GM23338 (cell line): ENCODE data around the gene SPC24. TPM values are rescaled to one million over a fixed set of nuclear protein-coding genes. Genes with fewer than 3 reads are reported as not detected.
A peak's percentile ranks its signal among the peaks of the same experiment; 100 is the strongest.

Experiments used
- ATAC-seq: fragments of 200-7000 bp; cut with Tn5 transposase; 3 replicates; pipeline ENCODE4 v1.9.1; 2020
- DNase-seq: peaks from one replicate; pipeline ENCODE4 v3.0.0-alpha.2; 2015; ENCODE audit warnings: low spot score
- H2AFZ ChIP-seq: fragments of 200-600 bp; sonication (generic); 2 replicates; pipeline ENCODE4 v1.8.0; 2016; ENCODE audit warnings: antibody characterized with exemption, mild to moderate bottlenecking, moderate library complexity
- H3F3A ChIP-seq: fragments of 200-600 bp; sonication (generic); replicated peaks from 2 replicates; pipeline ENCODE4 v1.8.0; 2017; ENCODE audit warnings: antibody characterized with exemption, mixed run types, low read depth
- H3K27ac ChIP-seq: fragments of 200-600 bp; sonication (generic); 2 replicates; pipeline ENCODE4 v1.6.1; 2016; ENCODE audit warnings: low read depth
- H3K27me3 ChIP-seq: fragments of 200-600 bp; sonication (generic); 2 replicates; pipeline ENCODE4 v1.8.0; 2016; ENCODE audit warnings: mild to moderate bottlenecking, mixed run types, moderate library complexity; ENCODE audit not compliant: insufficient read depth
- H3K36me3 ChIP-seq: fragments of 200-600 bp; sonication (generic); 2 replicates; pipeline ENCODE4 v1.8.0; 2016; ENCODE audit warnings: mild to moderate bottlenecking; ENCODE audit not compliant: insufficient read depth
- H3K4me1 ChIP-seq: fragments of 200-600 bp; sonication (generic); 2 replicates; pipeline ENCODE4 v1.8.0; 2016; ENCODE audit warnings: mild to moderate bottlenecking, moderate library complexity; ENCODE audit not compliant: insufficient read depth
- H3K4me2 ChIP-seq: fragments of 200-600 bp; sonication (generic); 2 replicates; pipeline ENCODE4 v1.7.1; 2017; ENCODE audit warnings: mixed run types
- H3K4me3 ChIP-seq: fragments of 200-600 bp; sonication (generic); 2 replicates; pipeline ENCODE4 v1.6.1; 2016; ENCODE audit warnings: mixed run types
- H3K79me2 ChIP-seq: fragments of 200-600 bp; sonication (generic); replicated peaks from 2 replicates; pipeline ENCODE4 v1.8.0; 2017; ENCODE audit warnings: mild to moderate bottlenecking; ENCODE audit not compliant: insufficient read depth
- H3K9me2 ChIP-seq: fragments of 200-600 bp; sonication (generic); 2 replicates; pipeline ENCODE4 v1.8.0; 2017; ENCODE audit not compliant: insufficient read depth
- H4K20me1 ChIP-seq: fragments of 200-600 bp; sonication (generic); replicated peaks from 2 replicates; pipeline ENCODE4 v1.8.0; 2017; ENCODE audit warnings: mild to moderate bottlenecking; ENCODE audit not compliant: insufficient read depth
- H3K27ac Mint-ChIP-seq: 2 replicates; pipeline ENCODE4 v1.8.0; 2020; ENCODE audit warnings: inconsistent platforms, mild to moderate bottlenecking, moderate library complexity, mixed read lengths
- H3K27me3 Mint-ChIP-seq: 3 replicates; pipeline ENCODE4 v1.8.0; 2022; ENCODE audit warnings: low read depth, mild to moderate bottlenecking, moderate library complexity, mixed read lengths, inconsistent platforms; ENCODE audit not compliant: insufficient read depth, poor library complexity
- H3K36me3 Mint-ChIP-seq: 3 replicates; pipeline ENCODE4 v1.8.0; 2021; ENCODE audit warnings: low read depth, mild to moderate bottlenecking, inconsistent platforms, moderate library complexity, mixed read lengths
- H3K4me1 Mint-ChIP-seq: 3 replicates; pipeline ENCODE4 v1.8.0; 2020; ENCODE audit warnings: mild to moderate bottlenecking, inconsistent platforms, mixed read lengths
- H3K4me3 Mint-ChIP-seq: 3 replicates; pipeline ENCODE4 v1.8.0; 2021; ENCODE audit warnings: moderate library complexity, mild to moderate bottlenecking, inconsistent platforms, mixed read lengths
- H3K9me3 Mint-ChIP-seq: 3 replicates; pipeline ENCODE4 v1.8.0; 2020; ENCODE audit warnings: moderate library complexity, mild to moderate bottlenecking, inconsistent platforms, mixed read lengths
- JUNB ChIP-seq: IDR thresholded peaks from one replicate; pipeline ENCODE4 v1.6.1; 2016; ENCODE audit warnings: antibody characterized with exemption; ENCODE audit not compliant: unreplicated experiment
- POLR2AphosphoS5 ChIP-seq: IDR thresholded peaks from 2 replicates; pipeline ENCODE4 v1.6.1; 2016; ENCODE audit warnings: antibody characterized with exemption, low read depth
- ZNF114 ChIP-seq: fragments of 250-450 bp; sonication (Bioruptor Pico); IDR thresholded peaks from 2 replicates; pipeline ENCODE4 v1.5.0; 2020; ENCODE audit warnings: mild to moderate bottlenecking, moderate library complexity
- polyA plus RNA-seq: library from polyadenylated mRNA; unstranded; fragments of >200 nt; fragmentation: Nextera tagmentation; extraction: Ambion mirVana; gene quantifications from 2 replicates; pipeline ENCODE4 v1.2.1, GENCODE V29; 2016
- total RNA-seq: library from RNA; depleted of rRNA; stranded (reverse); fragments of >200 nt; shearing (Covaris generic); gene quantifications from 2 replicates; pipeline ENCODE4 v1.2.3, GENCODE V29; 2014
- TF ChIP-seq, protein P1 (sequence below): IDR thresholded peaks from 2 replicates; pipeline ENCODE4 v1.6.1; 2016; ENCODE audit warnings: antibody characterized with exemption
- TF ChIP-seq, protein P2 (sequence below): IDR thresholded peaks from one replicate; pipeline ENCODE4 v1.6.1; 2018; ENCODE audit warnings: antibody characterized with exemption; ENCODE audit not compliant: unreplicated experiment

SPC24 gene
- total and polyA plus RNA-seq, 2 experiments from 2014 or later: 38.7 to 40.6 TPM

DNA sequence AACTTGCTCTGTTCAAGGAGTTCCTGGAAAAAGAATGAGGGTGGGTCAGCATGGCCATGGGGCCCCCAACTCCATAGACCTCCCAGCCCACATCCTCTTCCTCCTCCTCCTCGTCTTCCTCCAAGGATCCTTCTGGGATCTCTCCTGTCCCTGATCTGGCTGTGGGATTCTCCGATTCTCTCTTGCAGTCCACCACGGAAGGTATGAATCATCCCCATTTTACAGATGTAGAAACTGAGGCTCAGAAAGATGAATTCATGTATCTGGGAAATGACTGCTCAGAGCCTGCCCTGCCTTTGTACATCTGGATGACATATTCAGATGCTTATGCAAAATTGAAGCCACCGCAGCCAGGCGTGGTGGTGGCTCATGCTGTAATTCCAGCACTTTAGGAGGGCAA lies 43.9 kb upstream of the SPC24 start:
- Histone ChIP-seq H3K9me2 (no peaks in the 10 kb centered on the region), H3K4me3 (no peak overlapping the region), H3K36me3 (no peaks in the 10 kb centered on the region), H4K20me1 (no peaks in the 10 kb centered on the region), H3K27me3 (no peaks in the 10 kb centered on the region), H3K4me1 (peaks cover 8% of the 10 kb centered on the region; the same call in 1 of the 2 replicates), H3F3A (peaks cover 29% of the 10 kb centered on the region), H3K4me2 (no peak overlapping the region), H3K79me2 (no peaks in the 10 kb centered on the region), H2AFZ (no peak overlapping the region), H3K27ac (no peak overlapping the region)
- Mint-ChIP-seq H3K4me3 (no peak overlapping the region), H3K4me1 (peaks cover 7% of the 10 kb centered on the region), H3K9me3 (no peaks in the 10 kb centered on the region), H3K27ac (no peak overlapping the region), H3K36me3 (peaks cover 11% of the 10 kb centered on the region; the same call in 2 of the 3 replicates), H3K27me3 (peaks cover 11% of the 10 kb centered on the region)
- no peak for ATAC-seq
- no peak for TF ChIP-seq POLR2AphosphoS5
- TF ChIP-seq JUNB: no peak
- TF ChIP-seq, protein P1, sequence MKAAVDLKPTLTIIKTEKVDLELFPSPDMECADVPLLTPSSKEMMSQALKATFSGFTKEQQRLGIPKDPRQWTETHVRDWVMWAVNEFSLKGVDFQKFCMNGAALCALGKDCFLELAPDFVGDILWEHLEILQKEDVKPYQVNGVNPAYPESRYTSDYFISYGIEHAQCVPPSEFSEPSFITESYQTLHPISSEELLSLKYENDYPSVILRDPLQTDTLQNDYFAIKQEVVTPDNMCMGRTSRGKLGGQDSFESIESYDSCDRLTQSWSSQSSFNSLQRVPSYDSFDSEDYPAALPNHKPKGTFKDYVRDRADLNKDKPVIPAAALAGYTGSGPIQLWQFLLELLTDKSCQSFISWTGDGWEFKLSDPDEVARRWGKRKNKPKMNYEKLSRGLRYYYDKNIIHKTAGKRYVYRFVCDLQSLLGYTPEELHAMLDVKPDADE: no peak
- DNase-seq: no peak

- Histone ChIP-seq H3K4me3 (no peak overlapping the region), H2AFZ (no peak overlapping the region), H3K9me2 (no peaks in the 10 kb centered on the region), H3K4me2 (no peak overlapping the region), H3K27me3 (no peaks in the 10 kb centered on the region), H3F3A (peaks cover 29% of the 10 kb centered on the region), H3K79me2 (no peaks in the 10 kb centered on the region), H3K27ac (peak overlapping the region; percentile 68; the same call in 1 of the 2 replicates), H4K20me1 (no peaks in the 10 kb centered on the region), H3K36me3 (no peaks in the 10 kb centered on the region), H3K4me1 (peaks cover 8% of the 10 kb centered on the region; the same call in 1 of the 2 replicates)
- Mint-ChIP-seq H3K36me3 (peaks cover 11% of the 10 kb centered on the region; the same call in 2 of the 3 replicates), H3K4me1 (peaks cover 7% of the 10 kb centered on the region), H3K27me3 (peaks cover 9% of the 10 kb centered on the region), H3K4me3 (peak overlapping the region; percentile 27; the same call in 2 of the 3 replicates), H3K27ac (peak overlapping the region; percentile 40; the same call in 1 of the 2 replicates), H3K9me3 (no peaks in the 10 kb centered on the region)
- ATAC-seq (no peak), DNase-seq (no peak)
- TF ChIP-seq, protein P2, sequence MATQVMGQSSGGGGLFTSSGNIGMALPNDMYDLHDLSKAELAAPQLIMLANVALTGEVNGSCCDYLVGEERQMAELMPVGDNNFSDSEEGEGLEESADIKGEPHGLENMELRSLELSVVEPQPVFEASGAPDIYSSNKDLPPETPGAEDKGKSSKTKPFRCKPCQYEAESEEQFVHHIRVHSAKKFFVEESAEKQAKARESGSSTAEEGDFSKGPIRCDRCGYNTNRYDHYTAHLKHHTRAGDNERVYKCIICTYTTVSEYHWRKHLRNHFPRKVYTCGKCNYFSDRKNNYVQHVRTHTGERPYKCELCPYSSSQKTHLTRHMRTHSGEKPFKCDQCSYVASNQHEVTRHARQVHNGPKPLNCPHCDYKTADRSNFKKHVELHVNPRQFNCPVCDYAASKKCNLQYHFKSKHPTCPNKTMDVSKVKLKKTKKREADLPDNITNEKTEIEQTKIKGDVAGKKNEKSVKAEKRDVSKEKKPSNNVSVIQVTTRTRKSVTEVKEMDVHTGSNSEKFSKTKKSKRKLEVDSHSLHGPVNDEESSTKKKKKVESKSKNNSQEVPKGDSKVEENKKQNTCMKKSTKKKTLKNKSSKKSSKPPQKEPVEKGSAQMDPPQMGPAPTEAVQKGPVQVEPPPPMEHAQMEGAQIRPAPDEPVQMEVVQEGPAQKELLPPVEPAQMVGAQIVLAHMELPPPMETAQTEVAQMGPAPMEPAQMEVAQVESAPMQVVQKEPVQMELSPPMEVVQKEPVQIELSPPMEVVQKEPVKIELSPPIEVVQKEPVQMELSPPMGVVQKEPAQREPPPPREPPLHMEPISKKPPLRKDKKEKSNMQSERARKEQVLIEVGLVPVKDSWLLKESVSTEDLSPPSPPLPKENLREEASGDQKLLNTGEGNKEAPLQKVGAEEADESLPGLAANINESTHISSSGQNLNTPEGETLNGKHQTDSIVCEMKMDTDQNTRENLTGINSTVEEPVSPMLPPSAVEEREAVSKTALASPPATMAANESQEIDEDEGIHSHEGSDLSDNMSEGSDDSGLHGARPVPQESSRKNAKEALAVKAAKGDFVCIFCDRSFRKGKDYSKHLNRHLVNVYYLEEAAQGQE: no peak
- TF ChIP-seq ZNF114: no peak
Observed at GRCh38 chr19:11198769-11199424, 43.3 kb upstream of the SPC24 start.
